PC-9 (cell line): ENCODE data around the gene CNNM2.

Source experiments
- EZH2 ChIP-seq: fragments of 200-600 bp; sonication (generic); IDR thresholded peaks from 2 replicates; pipeline ENCODE4 v1.8.0; 2017; ENCODE audit warnings: antibody characterized with exemption, low read depth
- TF ChIP-seq, protein P1 (sequence below): fragments of 200-600 bp; sonication (generic); conservative IDR thresholded peaks from 2 replicates; pipeline ENCODE4 v1.6.1; 2017; ENCODE audit warnings: mixed run types, antibody characterized with exemption, mild to moderate bottlenecking, moderate library complexity

DNA sequence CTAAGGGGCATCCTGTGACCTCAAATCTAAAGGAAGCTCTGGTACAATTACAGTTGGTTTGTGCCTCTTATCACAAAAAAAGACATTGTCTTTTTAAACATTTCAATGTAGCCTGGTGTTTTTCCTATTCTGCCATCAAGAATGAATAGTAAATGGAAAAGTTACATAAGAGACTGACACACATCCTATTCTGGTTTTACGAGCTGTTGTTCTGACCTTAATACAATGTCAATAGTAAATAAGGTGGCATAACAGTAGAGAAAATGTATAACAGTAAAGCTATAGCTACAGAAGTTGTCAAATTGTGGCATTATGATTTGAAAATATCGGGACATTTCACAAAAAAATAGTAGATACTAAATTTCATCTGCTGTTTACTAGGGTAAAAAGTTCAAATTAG is 186.6 kb downstream of the CNNM2 start:
- TF ChIP-seq EZH2 = no peak
- TF ChIP-seq, protein P1, sequence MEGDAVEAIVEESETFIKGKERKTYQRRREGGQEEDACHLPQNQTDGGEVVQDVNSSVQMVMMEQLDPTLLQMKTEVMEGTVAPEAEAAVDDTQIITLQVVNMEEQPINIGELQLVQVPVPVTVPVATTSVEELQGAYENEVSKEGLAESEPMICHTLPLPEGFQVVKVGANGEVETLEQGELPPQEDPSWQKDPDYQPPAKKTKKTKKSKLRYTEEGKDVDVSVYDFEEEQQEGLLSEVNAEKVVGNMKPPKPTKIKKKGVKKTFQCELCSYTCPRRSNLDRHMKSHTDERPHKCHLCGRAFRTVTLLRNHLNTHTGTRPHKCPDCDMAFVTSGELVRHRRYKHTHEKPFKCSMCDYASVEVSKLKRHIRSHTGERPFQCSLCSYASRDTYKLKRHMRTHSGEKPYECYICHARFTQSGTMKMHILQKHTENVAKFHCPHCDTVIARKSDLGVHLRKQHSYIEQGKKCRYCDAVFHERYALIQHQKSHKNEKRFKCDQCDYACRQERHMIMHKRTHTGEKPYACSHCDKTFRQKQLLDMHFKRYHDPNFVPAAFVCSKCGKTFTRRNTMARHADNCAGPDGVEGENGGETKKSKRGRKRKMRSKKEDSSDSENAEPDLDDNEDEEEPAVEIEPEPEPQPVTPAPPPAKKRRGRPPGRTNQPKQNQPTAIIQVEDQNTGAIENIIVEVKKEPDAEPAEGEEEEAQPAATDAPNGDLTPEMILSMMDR = no peak
